Epithelial cell of proximal tubule (primary cell): ENCODE measurements around the gene SLC41A3. TPM values are rescaled to one million over a fixed set of nuclear protein-coding genes. Genes with fewer than 3 reads are reported as not detected.

Source experiments
- DNase-seq: peaks from one replicate; pipeline ENCODE4 v3.0.0-alpha.2; 2011; ENCODE audit warnings: low read depth
- H3K4me3 ChIP-seq: 2 replicates; pipeline ENCODE4 v1.5.1; 2011; ENCODE audit warnings: low read depth, mild to moderate bottlenecking, low read length
- CTCF ChIP-seq: conservative IDR thresholded peaks from 2 replicates; pipeline ENCODE4 v1.5.1; 2012; ENCODE audit warnings: low read depth, mild to moderate bottlenecking, low read length
- total RNA-seq: library from RNA; depleted of rRNA; stranded (reverse); fragments of >200 nt; gene quantifications from 2 replicates; pipeline ENCODE4 v1.2.3, GENCODE V29; 2015

SLC41A3 gene
- 25.5 and 41.6 TPM in 2 replicates for total RNA-seq

- DNase-seq = no peak
- peak within 1 kb of the TSS; percentile 72 for H3K4me3 ChIP-seq
- peak; percentile 55 for TF ChIP-seq CTCF
Observed at GRCh38 chr3:126083913-126084767, at the start of gene SLC41A3. TSS of gene SLC41A3 (minus strand) at chr3:126084124. CDS start at chr3:126068219, 15,905 bp downstream.

GRCh38 chr3:126133606-126134005, 49.7 kb upstream of the SLC41A3 start:
- no peak overlapping the region for H3K4me3 ChIP-seq
- no peak for TF ChIP-seq CTCF
- no peak for DNase-seq

- no peak for TF ChIP-seq CTCF
- no peak overlapping the region for H3K4me3 ChIP-seq
- no peak for DNase-seq
Observed at GRCh38 chr3:126132751-126133511, 49.0 kb upstream of the SLC41A3 start.

- no peak for DNase-seq
- TF ChIP-seq CTCF = no peak
- H3K4me3 ChIP-seq = no peak overlapping the region
Observed at GRCh38 chr3:126131881-126132750, 48.2 kb upstream of the SLC41A3 start.

GRCh38 chr3:126130981-126131745, 47.2 kb upstream of the SLC41A3 start:
- no peak for DNase-seq
- no peak for TF ChIP-seq CTCF
- H3K4me3 ChIP-seq = no peak overlapping the region
